ENCODE results near the gene MCEE.

The MCEE gene

DNA sequence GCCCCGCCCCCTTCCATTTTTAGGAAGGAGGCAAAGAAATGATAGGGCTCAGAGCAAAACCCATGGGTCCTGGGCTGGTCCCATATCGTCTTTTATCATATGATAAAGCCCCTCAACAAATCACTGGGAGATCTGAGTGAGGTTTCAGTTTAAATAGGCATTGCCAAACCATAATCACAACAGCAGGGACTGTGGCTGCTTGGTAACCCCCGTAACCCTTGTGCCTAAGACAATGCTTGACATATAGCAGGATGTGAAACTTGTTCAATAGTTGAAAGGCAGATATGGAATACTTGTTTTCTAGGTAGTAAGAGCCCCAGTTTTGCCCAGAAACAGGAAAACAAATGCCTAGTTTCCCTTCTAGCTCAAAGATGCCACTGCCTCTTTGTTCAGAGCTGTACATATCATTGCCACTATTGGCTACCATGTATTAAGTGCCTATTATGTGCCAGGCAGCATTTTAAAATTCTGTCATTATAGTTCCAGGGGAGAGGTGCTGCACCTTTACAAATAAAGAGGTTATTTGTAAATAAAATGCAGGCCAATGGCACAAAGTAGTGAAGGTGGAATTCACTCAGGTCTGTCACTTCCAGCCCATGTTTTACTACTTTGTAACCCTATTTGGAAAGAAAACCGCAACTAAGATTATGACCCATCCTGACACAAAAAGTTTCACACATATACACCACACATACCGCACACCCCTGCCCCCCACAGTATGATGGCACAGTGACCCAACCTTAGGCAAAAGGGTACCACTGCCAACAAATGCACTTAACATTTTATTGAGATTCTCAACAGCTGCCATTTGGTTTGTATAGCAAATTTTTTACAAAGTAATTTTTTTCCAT lies 47.4 kb downstream of the MCEE start:
- no peak for DNase-seq (ENCODE audit: low spot score)

DNA sequence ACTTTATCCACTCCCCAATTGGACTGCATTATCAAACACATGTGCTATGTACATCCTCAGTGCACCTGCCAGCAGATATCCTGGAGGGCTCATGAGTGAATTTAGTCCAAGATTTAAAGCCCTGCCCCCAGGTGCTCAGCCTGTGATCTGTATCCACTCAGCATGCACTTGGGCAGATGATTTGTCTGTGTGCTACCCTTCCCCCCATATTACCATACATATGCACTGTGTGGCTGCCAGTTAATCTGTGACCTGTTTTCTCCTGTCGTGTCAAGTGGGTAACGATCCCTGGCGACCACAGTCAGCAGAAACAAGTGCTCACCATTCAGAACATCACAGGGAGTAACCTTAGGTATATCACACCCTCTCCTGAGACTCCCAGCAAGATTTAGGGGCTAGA lies 51.4 kb downstream of the MCEE start:
- no peak for DNase-seq (ENCODE audit: low spot score)

DNA sequence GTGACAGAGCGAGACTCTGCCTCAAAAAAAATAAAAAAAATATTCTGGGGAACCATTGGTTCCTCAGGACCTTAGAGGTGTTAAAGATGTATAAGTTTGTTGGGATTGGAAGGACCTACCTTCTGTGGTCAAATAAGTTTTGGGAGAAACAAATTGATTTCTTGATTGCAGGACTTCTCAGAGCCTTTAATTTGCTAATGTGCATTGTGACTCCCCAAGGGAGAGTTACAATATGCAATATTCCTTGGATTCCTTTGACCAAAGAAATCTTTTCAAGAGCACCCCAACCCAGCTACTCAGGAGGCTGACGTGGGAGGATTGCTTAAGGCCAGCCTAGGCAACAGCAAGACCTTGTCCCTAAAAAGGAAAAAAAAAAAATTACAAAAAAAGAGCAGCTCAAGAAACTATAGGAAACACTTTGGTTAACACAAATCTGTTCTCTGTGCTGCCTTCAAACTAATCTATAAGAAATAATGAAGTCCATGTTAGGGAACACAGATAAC lies 55.1 kb downstream of the MCEE start:
- no peak for DNase-seq (ENCODE audit: low spot score)

DNA sequence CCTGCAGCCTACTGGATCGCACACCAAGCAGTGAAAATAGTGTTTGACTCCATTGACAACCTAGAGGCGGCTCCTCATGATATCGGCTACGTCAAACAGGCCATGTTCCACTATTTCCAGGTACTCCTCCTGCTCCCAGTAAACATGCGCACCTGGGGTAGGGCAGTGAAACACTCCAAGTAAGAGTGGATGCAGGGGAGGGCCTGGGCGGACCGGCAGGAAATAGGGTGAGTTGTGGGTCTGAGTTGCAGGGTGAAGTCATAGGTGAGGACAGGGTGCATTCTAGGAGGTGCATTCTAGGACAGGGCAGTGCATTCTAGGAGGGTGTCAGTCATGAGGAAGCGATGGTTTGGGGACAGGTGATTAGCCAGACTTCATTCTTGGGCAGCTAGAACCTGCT lies 56.6 kb downstream of the MCEE start:
- DNase-seq (ENCODE audit: low spot score), result no peak

DNA sequence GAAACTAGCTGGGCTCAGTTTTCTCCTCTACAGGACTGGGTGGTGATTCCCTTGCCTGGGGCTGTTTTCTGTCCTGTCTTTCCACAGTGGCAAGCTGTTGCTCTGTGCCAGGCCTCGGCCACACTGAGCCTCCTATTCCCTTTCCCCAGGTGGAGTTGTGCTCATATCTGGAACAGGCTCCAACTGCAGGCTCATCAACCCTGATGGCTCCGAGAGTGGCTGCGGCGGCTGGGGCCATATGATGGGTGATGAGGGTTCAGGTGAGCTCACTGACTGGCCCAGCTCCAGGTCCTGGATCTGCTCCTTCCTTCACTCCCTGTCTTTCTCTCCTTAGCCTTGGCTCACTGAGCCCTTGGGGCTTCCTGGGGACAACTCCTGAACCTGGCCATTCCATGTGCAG lies 57.5 kb downstream of the MCEE start:
- no peak for DNase-seq (ENCODE audit: low spot score)

DNA sequence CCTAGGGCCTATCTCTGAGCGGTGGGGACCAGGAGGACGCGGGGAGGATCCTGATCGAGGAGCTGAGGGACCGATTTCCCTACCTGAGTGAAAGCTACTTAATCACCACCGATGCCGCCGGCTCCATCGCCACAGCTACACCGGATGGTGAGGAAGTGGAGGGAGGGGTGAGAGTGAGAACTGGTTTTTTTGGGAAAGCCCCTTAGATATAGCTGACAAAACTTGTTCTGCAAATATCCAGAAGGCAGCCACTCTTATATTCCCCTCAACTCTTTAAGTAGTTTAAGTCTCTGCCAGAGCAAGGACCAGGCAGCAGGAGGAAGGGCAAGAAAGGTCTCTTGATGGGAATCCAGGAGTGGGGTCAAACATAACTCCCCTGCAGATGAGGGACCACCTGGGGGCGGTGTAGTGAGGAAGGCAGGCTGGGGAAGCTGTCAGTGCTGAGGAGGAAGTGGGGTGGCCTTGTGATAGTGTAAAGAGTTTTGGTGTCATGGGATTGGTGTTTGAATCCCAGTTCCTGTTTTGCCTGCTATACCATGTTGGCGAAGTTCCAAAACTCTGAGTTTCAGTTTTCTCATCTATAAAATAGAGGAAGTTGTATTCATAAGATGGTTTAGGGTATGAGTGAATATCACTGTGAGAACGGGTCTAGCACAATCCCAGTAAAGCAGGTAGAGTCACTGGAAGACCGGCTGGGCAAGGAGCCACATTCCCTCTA lies 58.2 kb downstream of the MCEE start:
- no peak for DNase-seq (ENCODE audit: low spot score)

DNA sequence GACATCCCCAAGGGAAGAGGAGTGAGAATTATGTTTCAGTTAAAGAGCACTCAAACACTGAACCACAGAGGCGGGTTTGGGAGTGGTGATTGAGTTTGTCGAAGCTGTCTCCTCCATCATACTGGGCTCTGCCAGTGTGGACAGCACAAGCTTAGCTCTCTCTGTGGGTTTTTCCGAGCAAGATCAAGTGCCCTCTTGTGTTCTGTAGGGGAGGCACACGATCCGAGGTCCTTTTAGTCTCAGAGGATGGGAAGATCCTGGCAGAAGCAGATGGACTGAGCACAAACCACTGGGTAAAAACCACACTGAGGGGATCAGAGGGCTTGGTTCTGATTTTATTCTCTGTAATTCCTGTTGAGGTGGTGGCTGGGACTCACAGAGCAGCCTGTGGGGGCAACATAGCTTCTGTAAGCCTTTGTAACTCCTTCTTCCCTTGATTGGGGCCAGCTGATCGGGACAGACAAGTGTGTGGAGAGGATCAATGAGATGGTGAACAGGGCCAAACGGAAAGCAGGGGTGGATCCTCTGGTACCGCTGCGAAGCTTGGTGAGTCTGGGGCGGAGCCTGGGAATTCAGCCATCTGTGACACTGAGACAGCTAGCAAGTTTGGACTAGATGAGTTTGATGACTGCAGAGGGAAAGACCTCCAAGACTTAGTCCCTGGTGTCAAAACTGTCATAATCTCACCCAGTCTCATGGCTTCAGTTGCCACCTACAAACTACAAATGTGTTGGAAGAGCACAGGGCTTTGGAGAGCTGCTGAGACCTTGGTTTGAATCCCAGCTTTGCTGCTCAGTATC lies 59.5 kb downstream of the MCEE start:
- peak; percentile 41 for DNase-seq (ENCODE audit: low spot score)

DNA sequence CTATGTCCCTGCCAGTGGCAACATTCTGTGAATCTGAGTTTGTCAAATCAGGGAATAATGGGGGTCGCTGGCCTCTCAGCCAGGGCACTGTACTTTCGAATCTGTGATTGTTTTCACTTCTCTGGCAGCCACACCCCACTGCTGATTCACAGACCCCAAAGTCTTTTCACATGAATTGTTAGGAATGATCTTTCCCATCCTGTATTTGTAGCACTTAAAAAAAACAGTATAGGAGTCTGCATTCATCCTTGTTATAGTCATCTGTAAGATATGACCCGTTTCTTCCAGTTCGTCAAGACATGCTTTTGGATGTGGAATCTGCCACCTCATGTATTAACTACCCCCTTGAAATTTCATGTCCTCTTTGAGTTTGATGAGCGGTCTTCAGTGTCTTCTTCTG lies 60.7 kb downstream of the MCEE start:
- DNase-seq (ENCODE audit: low spot score), result no peak

DNA sequence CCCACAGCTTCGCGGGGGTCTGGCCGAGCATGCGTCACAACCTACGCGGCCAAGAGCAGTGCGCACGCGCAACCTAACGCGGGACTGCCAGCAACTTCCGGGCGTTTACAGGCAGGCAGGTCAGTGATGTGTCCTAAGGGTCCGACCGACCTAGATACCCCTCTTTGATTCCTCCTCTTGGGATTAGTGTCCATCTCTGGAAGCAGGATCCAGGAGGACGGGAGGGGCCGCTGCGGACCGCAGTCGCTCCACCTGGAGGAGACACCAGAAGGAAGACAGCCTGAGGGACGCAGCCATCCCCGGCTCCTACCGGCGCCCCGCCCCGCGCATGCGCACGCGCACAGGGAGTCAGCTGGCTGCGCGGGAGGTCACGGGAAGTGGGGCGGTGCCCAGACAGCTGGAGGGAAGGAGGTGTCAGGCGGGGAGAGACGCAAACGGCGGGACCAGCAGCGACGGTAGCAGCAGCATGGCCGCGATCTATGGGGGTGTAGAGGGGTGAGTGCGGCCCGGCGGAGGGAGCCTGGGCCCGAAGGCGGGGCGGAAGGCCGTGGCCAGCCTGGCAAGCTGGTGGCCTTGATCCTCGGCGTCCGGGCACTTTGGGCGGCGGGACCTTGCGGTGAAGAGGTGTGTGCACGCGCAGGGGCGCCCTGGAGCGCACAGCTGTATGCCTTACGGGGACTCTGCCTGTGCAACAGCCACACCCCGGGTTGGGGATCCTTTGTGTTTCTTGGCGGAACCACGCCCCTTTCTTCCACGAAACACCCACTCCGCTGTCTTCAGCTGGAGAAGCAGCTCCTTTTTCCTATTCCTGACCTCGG lies 61.6 kb downstream of the MCEE start, which contains the start of gene NAGK:
TSS of gene NAGK (plus strand) at position 431 of the 818 bp plus-strand sequence. CDS start at position 467, 36 bp downstream.
- peak; percentile 96 for DNase-seq (ENCODE audit: low spot score)

DNA sequence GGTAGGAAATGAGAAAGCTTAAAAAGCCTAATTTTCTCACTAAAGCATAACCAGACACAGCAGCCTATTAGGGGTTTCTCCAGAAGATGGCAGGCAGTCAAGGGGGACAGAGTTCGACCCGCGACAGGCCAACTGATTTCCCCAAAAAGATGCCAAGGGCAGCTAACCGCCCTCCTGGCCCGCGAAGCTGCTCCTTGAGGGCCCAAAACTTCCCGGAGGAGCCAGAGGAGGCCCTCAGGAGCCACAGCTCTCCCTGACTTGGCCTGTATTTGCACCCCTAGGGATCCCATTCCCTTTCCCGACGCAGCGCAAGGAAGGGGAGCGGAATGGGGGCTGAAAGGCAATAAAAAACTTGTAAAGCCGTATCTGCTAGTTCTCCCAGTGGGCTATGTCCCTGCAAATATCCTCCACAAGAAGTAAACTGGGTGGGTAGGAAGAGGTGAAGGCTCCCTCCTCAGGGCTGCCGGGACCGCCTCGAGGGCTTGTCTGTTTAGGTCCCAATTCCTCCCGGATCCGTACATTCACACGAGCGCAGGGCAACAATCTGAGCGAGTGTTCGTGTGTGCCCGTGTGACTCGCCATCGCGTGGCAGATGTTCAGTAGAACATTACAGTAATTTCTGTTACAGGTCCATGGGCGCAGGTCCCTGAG lies 62.3 kb downstream of the MCEE start:
- no peak for DNase-seq (ENCODE audit: low spot score)

DNA sequence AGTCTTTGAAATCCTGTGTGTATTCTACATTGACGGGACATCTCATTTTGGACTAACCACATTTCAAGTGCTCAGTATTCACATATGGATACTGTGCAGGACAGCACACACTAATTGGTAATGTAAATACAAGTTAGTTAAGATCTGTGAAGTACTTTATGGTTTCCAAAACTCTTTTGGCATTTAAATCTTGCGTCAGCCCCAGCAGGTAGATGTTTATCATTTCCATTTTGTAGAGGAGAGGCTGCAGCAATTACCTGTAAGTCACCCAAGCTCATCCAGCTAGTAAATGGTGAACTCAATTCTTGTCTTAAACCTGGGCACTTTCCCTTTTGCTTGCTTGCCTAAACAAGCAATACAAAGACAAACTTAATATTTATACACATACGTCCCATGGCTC lies 63.2 kb downstream of the MCEE start:
- DNase-seq (ENCODE audit: low spot score), result no peak

DNA sequence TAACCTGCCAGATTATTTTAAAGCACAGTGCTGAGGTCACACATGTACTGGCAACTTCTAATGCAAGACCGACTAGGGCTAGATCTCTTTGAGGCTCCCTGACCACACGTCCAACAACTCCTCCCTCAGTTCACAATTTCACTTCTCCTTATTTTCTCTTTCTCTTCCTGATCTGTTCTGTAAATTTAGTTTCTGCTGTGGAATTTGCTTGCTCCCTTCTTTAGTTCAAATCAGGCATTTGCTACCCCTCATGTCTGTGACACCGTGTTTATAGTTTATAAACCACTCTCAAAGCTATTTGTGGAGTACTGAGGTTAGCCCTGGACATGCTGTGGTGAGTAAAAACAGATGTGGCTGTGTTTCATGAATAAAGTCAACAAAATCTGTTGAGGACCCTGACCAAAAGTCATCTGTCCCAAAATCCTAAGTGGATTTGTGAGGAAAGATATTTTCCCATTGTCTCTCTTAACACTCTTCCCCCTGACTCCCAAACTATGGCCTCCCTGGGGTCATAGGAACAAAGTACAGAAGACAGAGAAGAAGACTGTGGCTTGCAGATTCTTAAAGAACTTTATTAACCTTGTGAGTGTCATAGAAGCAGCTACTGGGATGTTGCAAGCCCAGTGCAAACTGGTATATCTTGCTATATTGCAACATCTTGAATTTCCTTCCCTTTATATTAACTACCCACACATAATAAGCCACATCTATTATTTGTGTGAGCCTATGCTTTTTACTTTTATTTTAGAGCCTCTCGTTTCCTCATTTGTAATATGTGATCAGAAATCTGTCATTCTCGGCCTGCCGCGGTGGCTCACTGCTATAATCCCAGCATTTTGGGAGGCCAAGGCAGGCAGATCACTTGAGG lies 65.0 kb downstream of the MCEE start:
- no peak for DNase-seq (ENCODE audit: low spot score)

DNA sequence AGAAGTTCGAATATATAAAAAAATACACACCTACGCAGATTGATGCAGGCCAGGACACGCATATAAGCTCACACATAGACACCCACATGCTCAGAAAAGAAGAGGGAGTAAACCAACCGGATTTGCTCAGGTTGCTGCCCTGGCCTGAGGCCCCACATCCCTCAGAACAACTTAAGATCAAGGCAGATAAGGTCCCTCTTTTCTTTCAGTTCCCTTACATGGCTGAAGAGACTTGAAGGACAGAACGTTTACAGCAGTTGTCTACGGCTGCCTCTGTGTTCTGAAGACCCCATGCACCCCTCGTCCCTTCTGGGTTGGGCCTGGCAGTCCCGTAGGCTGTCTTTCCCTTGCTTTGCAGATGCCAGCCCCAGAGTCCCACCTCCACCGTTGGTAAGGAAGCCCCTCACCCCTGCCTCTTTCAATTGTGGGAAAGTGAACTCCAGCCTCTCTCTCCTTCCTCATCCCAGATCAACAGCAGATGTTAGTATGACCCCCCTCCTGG lies 65.9 kb downstream of the MCEE start:
- DNase-seq (ENCODE audit: low spot score), result no peak

DNA sequence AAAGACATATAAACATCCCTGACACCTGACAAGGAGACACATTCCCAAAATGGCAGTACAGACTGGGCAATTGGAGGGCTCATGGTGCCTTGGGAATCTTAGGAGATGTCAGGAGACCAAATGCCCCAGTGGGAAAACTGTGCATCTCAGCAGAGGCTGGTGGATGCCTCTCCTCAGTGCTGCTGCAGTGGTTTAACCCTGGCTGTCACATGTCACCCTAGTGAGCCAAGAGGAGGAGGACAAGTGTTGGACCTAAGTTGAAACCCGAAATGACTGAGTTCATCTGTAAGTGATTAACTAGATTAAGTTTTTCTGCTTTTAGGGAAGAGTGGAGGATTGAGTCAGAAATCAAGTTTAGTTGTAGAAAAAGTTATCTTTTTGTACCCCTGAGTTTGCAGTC lies 66.8 kb downstream of the MCEE start:
- DNase-seq (ENCODE audit: low spot score), result no peak

DNA sequence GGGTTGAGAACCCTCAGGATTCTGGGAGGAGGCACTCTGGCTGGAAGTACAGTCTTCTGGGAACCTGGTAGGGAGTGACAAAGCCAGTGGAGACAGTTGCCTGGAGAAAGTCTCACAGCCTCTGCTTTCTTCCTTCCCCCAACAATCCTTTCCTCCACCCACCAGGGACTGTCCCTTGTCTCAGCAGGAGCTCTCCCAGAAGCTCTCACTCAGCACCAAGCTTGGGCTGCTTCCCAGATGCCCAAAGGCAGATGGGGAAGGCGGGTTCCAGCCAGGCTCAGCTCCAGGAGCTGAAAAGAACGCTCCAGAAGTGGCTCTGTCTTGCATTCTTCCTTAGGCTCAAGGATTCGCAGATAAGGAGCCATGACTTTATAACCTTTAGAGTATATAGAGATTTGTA lies 69.2 kb downstream of the MCEE start:
- no peak for DNase-seq (ENCODE audit: low spot score)

DNA sequence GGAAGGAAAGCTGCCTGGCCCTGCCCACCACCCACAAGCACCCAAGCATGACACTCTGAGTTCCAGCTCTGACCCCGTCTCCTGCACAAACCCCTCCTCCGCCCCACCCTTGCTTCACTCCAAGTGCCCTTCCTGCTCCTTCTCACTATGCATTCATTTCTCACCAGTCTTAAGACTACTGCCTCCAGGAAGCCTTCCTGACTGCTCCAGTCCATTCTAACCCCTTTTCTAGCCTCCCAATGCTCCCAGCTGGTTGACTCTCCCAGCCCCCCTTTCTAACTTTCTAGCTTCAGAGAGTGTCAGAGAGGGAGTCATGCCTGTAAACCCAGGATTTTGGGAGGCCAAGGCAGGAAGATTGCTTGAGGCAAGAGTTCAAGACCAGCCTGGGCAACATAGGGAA lies 69.8 kb downstream of the MCEE start:
- no peak for DNase-seq (ENCODE audit: low spot score)
